HepG2 (cell line): ENCODE results near the gene ESPN. TPM values are rescaled to one million over a fixed set of nuclear protein-coding genes. Genes with fewer than 3 reads are reported as not detected.

Experiments used
- ATAC-seq: fragments of 200-7000 bp; cut with Tn5 transposase; 3 replicates; pipeline ENCODE4 v1.9.1; 2020; ENCODE audit warnings: mild to moderate bottlenecking, moderate library complexity
- BruUV-seq: library from RNA; stranded (reverse); fragments of 400-500 nt; replicated peaks from 2 replicates; lab custom pipeline; 2021; lab: Mats Ljungman, UMichigan
- CTCF ChIA-PET: fragments of 300-600 bp; formaldehyde crosslinking; extraction: SDS; loops from one replicate; lab custom pipeline; 2021; ENCODE audit warnings: low total read pairs, inconsistent platforms, low intra/inter-chr PET ratio; lab: Yijun Ruan, JAX
- POLR2A ChIA-PET: fragments of 350-600 bp; sonication (Branson Sonifier 250); formaldehyde crosslinking; loops from one replicate; lab custom pipeline; 2020; ENCODE audit warnings: antibody characterized with exemption, inconsistent platforms; lab: Yijun Ruan, JAX
- DNase-seq: peaks from one replicate; pipeline ENCODE4 v3.0.0-alpha.2; 2015; ENCODE audit warnings: low spot score
- FAIRE-seq: peaks from 3 replicates; lab custom pipeline; 2011; peaks lifted over from hg19 to GRCh38; lab: Jason Lieb, UNC
- H2AFZ ChIP-seq: one replicate; pipeline ENCODE4 v1.6.1; 2011; ENCODE audit warnings: low read length, inconsistent platforms
- H3K27ac ChIP-seq: fragments of 300-600 bp; 3 replicates; pipeline ENCODE4 v1.8.0; 2011; ENCODE audit warnings: mixed run types, mild to moderate bottlenecking, mixed read lengths, low read length, inconsistent platforms; ENCODE audit not compliant: insufficient read depth; ENCODE audit errors: extremely low read length
- H3K27me3 ChIP-seq, 2 experiments: fragments of 200-600 bp in 1 of 2; 2 replicates in 1 of 2; 3 replicates in 1 of 2; pipeline versions ENCODE4 v1.6.0 to v1.8.0; 2011; ENCODE audit warnings: low read length in 2 of 2, mild to moderate bottlenecking in 2 of 2, moderate library complexity in 2 of 2, inconsistent platforms in 1 of 2; ENCODE audit not compliant: insufficient read depth in 2 of 2, control insufficient read depth in 1 of 2
- H3K36me3 ChIP-seq, 2 experiments: fragments of 200-600 bp in 1 of 2; replicated peaks in 1 of 2; 2 replicates in 1 of 2; 3 replicates in 1 of 2; pipeline versions ENCODE4 v1.5.1 to v1.8.0; 2011; ENCODE audit warnings: low read length in 2 of 2, inconsistent platforms in 1 of 2; ENCODE audit not compliant: insufficient read depth in 2 of 2, control insufficient read depth in 1 of 2
- H3K4me1 ChIP-seq: 2 replicates; pipeline ENCODE4 v1.5.1; 2012; ENCODE audit warnings: low read length, inconsistent platforms; ENCODE audit not compliant: insufficient read depth
- H3K4me2 ChIP-seq: 2 replicates; pipeline ENCODE4 v1.6.0; 2011; ENCODE audit warnings: low read depth, low read length, inconsistent platforms
- H3K4me3 ChIP-seq, 3 experiments: fragments of 200-600 bp in 1 of 3; sonication (generic), shearing (Covaris generic) in 1 of 3; replicated peaks in 1 of 3; 2 replicates each; pipeline ENCODE4 v1.5.1; 2011 to 2016; ENCODE audit warnings: low read length in 3 of 3, inconsistent platforms in 2 of 3, low read depth in 2 of 3, mild to moderate bottlenecking in 2 of 3, control low read depth in 1 of 3, mixed read lengths in 1 of 3; ENCODE audit not compliant: insufficient read depth in 1 of 3
- H3K79me2 ChIP-seq: one replicate; pipeline ENCODE4 v1.6.1; 2011; ENCODE audit warnings: low read length, inconsistent platforms; ENCODE audit not compliant: insufficient read depth
- H3K9ac ChIP-seq: 2 replicates; pipeline ENCODE4 v1.6.0; 2011; ENCODE audit warnings: mild to moderate bottlenecking, low read depth, low read length, inconsistent platforms; ENCODE audit not compliant: insufficient read depth
- H3K9me3 ChIP-seq: 2 replicates; pipeline ENCODE4 v1.5.1; 2012; ENCODE audit warnings: mild to moderate bottlenecking, low read length
- H4K20me1 ChIP-seq: 2 replicates; pipeline ENCODE4 v1.6.0; 2011; ENCODE audit warnings: inconsistent platforms, mild to moderate bottlenecking, low read length, moderate library complexity; ENCODE audit not compliant: insufficient read depth
- BHLHE40 ChIP-seq: IDR thresholded peaks from 2 replicates; pipeline ENCODE4 v1.6.1; 2011; ENCODE audit warnings: low read length, improper control_type of control experiment
- BORCS8-MEF2B ChIP-seq: sonication (generic); formaldehyde crosslinking; IDR thresholded peaks from 2 replicates; pipeline ENCODE4 v1.8.0; 2022; ENCODE audit warnings: mild to moderate bottlenecking, missing genetic modification reagents
- KAT7 ChIP-seq: IDR thresholded peaks from 2 replicates; pipeline ENCODE4 v1.6.1; 2018; ENCODE audit warnings: borderline replicate concordance, missing compliant biosample characterization
- NRL ChIP-seq: sonication (generic); formaldehyde crosslinking; IDR thresholded peaks from 2 replicates; pipeline ENCODE4 v1.5.0; 2020; ENCODE audit warnings: missing genetic modification reagents, mild to moderate bottlenecking, moderate library complexity, borderline replicate concordance
- SMAD9 ChIP-seq: sonication (generic); formaldehyde crosslinking; IDR thresholded peaks from 2 replicates; pipeline ENCODE4 v1.5.1; 2020; ENCODE audit warnings: mild to moderate bottlenecking, missing genetic modification reagents
- TAF15 ChIP-seq: fragments of 200-400 bp; formaldehyde crosslinking; IDR thresholded peaks from one replicate; pipeline ENCODE4 v1.6.1; 2018; ENCODE audit warnings: mild to moderate bottlenecking, low read depth, low read length; ENCODE audit not compliant: poor library complexity, severe bottlenecking
- ZC3H13 ChIP-seq: sonication (generic); formaldehyde crosslinking; IDR thresholded peaks from 2 replicates; pipeline ENCODE4 v1.8.1; 2023; ENCODE audit warnings: mild to moderate bottlenecking, missing genetic modification reagents, moderate library complexity
- ZFP36L2 ChIP-seq: sonication (generic); formaldehyde crosslinking; IDR thresholded peaks from 2 replicates; pipeline ENCODE4 v1.4.0; 2020; ENCODE audit warnings: missing genetic modification reagents
- ZNF407 ChIP-seq: sonication (generic); formaldehyde crosslinking; IDR thresholded peaks from one replicate; pipeline ENCODE4 v1.5.1; 2020; ENCODE audit warnings: mild to moderate bottlenecking, missing genetic modification reagents; ENCODE audit errors: not compliant biosample characterization
- ZNF468 ChIP-seq: sonication (generic); formaldehyde crosslinking; IDR thresholded peaks from 2 replicates; pipeline ENCODE4 v1.8.0; 2022; ENCODE audit warnings: mild to moderate bottlenecking, moderate library complexity, missing genetic modification reagents
- ZNF614 ChIP-seq: IDR thresholded peaks from 2 replicates; pipeline ENCODE4 v1.6.1; 2018; ENCODE audit warnings: missing biosample characterization, missing genetic modification reagents, inconsistent platforms, borderline replicate concordance
- ZNF878 ChIP-seq: sonication (generic); formaldehyde crosslinking; IDR thresholded peaks from 2 replicates; pipeline ENCODE4 v1.8.1; 2023; ENCODE audit warnings: mild to moderate bottlenecking, missing genetic modification reagents, moderate library complexity
- WGBS: methylation state at CpG from one replicate; pipeline ENCODE4 v1.1.6; 2017; ENCODE audit warnings: low lambda C conversion rate; 5-methylcytosine and 5-hydroxymethylcytosine counted together
- in situ Hi-C: cut with HindIII; loops from 2 replicates; pipeline ENCODE4 v1.10.0; 2017; ENCODE audit warnings: low pct_unique_long_range_greater_than_20kb; ENCODE audit not compliant: extremely low pct_ligation_motif_present
- intact Hi-C: fragments of 100-400 bp; cut with micrococcal nuclease; formaldehyde crosslinking; loops from one replicate; pipeline ENCODE4 v1.10.0; 2022; ENCODE audit not compliant: unreplicated experiment
- polyA plus RNA-seq, 8 experiments: library from polyadenylated mRNA; depleted of rRNA in 3 of 8; stranded (reverse) in 7 of 8; unstranded in 1 of 8; fragments of >200 nt; fragmentation: Illumina TruSeq in 4 of 8; extraction: Trizol in 4 of 8; gene quantifications; 2 replicates each; pipeline versions ENCODE4 v1.2.1 to v1.2.3, GENCODE V29; 2011 to 2016; ENCODE audit warnings: low read depth in 4 of 8, missing spikeins in 1 of 8, mixed read lengths in 1 of 8; ENCODE audit not compliant: insufficient read depth in 1 of 8
- total RNA-seq, 5 experiments: library from RNA; depleted of rRNA; stranded (reverse); fragments of >200 nt; fragmentation: Illumina TruSeq; extraction: Trizol; gene quantifications; 2 replicates each; pipeline ENCODE4 v1.2.3, GENCODE V29; 2016; ENCODE audit warnings: low read depth in 1 of 5
- TF ChIP-seq, protein P1 (sequence below), 2 experiments: fragments of 450-650 bp in 1 of 2; sonication (generic) in 1 of 2; formaldehyde crosslinking; IDR thresholded peaks; 2 replicates each; pipeline versions ENCODE4 v1.5.0 to v1.8.0; 2020 to 2022; ENCODE audit warnings: mild to moderate bottlenecking in 1 of 2, missing genetic modification reagents in 1 of 2
- TF ChIP-seq, protein P2 (sequence below): sonication (generic); formaldehyde crosslinking; IDR thresholded peaks from 2 replicates; pipeline ENCODE4 v1.5.1; 2020; ENCODE audit warnings: missing genetic modification reagents, mild to moderate bottlenecking, borderline replicate concordance

Gene ESPN
- total and polyA plus RNA-seq, 2 of the 13 experiments (the other 11 are each of a cell fraction or from before 2014, with no cell fraction given): 48.6 to 54.2 TPM

GRCh38 chr1:6471970-6472368, 47.4 kb downstream of the ESPN start:
- 93% methylated on average over 7 of the region's 7 CpGs for WGBS
- Histone ChIP-seq H3K4me2 (no peak overlapping the region), H3K9me3 (no peaks in the 10 kb centered on the region), H3K79me2 (no peaks in the 10 kb centered on the region), H3K4me1 (peaks cover 18% of the 10 kb centered on the region), H3K36me3 (no peaks in the 10 kb centered on the region), H3K27me3 (no peaks in the 10 kb centered on the region), H3K9ac (no peak overlapping the region), H4K20me1 (no peaks in the 10 kb centered on the region), H3K27ac (no peak overlapping the region), H3K4me3 (no peak overlapping the region), H2AFZ (no peak overlapping the region)
- BruUV-seq: no TSS peak
- CTCF ChIA-PET: no interaction called here
- DNase-seq: no peak
- no peak for FAIRE-seq
- ATAC-seq: no peak
- intact Hi-C loops: no loop called here
- POLR2A ChIA-PET: interaction anchor here (1.5 kb wide), 2 partner anchors 21 to 26 kb away, joined by 3 to 4 read pairs; no protein-coding TSS in a partner anchor
- in situ Hi-C loops: no loop called here
- no peak for TF ChIP-seq ZNF468 (CRISPR knock-in tag)
- no peak for TF ChIP-seq ZNF407 (CRISPR knock-in tag)
- no peak for TF ChIP-seq KAT7 (CRISPR knock-in tag)
- TF ChIP-seq SMAD9 (CRISPR knock-in tag): no peak
- no peak for TF ChIP-seq BORCS8-MEF2B
- no peak for TF ChIP-seq ZC3H13 (CRISPR knock-in tag)
- no peak for TF ChIP-seq ZFP36L2 (CRISPR knock-in tag)
- TF ChIP-seq ZNF878 (CRISPR knock-in tag): no peak
- TF ChIP-seq BHLHE40: no peak
- TF ChIP-seq, protein P1, sequence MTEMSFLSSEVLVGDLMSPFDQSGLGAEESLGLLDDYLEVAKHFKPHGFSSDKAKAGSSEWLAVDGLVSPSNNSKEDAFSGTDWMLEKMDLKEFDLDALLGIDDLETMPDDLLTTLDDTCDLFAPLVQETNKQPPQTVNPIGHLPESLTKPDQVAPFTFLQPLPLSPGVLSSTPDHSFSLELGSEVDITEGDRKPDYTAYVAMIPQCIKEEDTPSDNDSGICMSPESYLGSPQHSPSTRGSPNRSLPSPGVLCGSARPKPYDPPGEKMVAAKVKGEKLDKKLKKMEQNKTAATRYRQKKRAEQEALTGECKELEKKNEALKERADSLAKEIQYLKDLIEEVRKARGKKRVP (CRISPR knock-in tag; IDR thresholded peaks at IDR 0.05): no peak
- TF ChIP-seq, protein P2, sequence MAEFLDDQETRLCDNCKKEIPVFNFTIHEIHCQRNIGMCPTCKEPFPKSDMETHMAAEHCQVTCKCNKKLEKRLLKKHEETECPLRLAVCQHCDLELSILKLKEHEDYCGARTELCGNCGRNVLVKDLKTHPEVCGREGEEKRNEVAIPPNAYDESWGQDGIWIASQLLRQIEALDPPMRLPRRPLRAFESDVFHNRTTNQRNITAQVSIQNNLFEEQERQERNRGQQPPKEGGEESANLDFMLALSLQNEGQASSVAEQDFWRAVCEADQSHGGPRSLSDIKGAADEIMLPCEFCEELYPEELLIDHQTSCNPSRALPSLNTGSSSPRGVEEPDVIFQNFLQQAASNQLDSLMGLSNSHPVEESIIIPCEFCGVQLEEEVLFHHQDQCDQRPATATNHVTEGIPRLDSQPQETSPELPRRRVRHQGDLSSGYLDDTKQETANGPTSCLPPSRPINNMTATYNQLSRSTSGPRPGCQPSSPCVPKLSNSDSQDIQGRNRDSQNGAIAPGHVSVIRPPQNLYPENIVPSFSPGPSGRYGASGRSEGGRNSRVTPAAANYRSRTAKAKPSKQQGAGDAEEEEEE: no peak
- TF ChIP-seq NRL (CRISPR knock-in tag): no peak
- no peak for TF ChIP-seq ZNF614
- TF ChIP-seq TAF15: no peak
